Liver (tissue), 3 donors: ENCODE measurements around the gene MYH14.

Source experiments
- HNF4A ChIP-seq, 2 donors: conservative IDR thresholded peaks; 2 replicates each; pipeline ENCODE4 v1.6.1; 2016; ENCODE audit warnings: antibody characterized with exemption in 2 of 2, mild to moderate bottlenecking in 2 of 2
- HNF4G ChIP-seq: IDR thresholded peaks from 2 replicates; pipeline ENCODE4 v1.6.1; 2016; ENCODE audit warnings: antibody characterized with exemption
- MAX ChIP-seq: IDR thresholded peaks from 2 replicates; pipeline ENCODE4 v1.6.1; 2016; ENCODE audit warnings: antibody characterized with exemption
- RAD21 ChIP-seq, 2 donors: IDR thresholded peaks; 2 replicates each; pipeline ENCODE4 v1.6.1; 2016; ENCODE audit warnings: antibody characterized with exemption in 2 of 2, mild to moderate bottlenecking in 2 of 2
- REST ChIP-seq: IDR thresholded peaks from 2 replicates; pipeline ENCODE4 v1.6.1; 2016; ENCODE audit warnings: antibody characterized with exemption, mild to moderate bottlenecking
- RXRA ChIP-seq, 2 donors: IDR thresholded peaks; 2 replicates each; pipeline ENCODE4 v1.6.1; 2017 to 2018; ENCODE audit warnings: antibody characterized with exemption in 2 of 2, mild to moderate bottlenecking in 1 of 2
- SP1 ChIP-seq: IDR thresholded peaks from 2 replicates; pipeline ENCODE4 v1.6.1; 2018; ENCODE audit warnings: antibody characterized with exemption, mild to moderate bottlenecking
- TAF1 ChIP-seq: conservative IDR thresholded peaks from 2 replicates; pipeline ENCODE4 v1.6.1; 2016; ENCODE audit warnings: antibody characterized with exemption, mild to moderate bottlenecking
- YY1 ChIP-seq: IDR thresholded peaks from 2 replicates; pipeline ENCODE4 v1.6.1; 2016; ENCODE audit warnings: antibody characterized with exemption, mild to moderate bottlenecking
- TF ChIP-seq, protein P1 (sequence below): fragments of 150-350 bp; IDR thresholded peaks from 2 replicates; pipeline ENCODE4 v1.5.1; 2017; ENCODE audit warnings: improper control_type of control experiment, low read depth, low read length; ENCODE audit not compliant: missing input control
- donor health status: healthy.
- donor health status: healthy.

DNA sequence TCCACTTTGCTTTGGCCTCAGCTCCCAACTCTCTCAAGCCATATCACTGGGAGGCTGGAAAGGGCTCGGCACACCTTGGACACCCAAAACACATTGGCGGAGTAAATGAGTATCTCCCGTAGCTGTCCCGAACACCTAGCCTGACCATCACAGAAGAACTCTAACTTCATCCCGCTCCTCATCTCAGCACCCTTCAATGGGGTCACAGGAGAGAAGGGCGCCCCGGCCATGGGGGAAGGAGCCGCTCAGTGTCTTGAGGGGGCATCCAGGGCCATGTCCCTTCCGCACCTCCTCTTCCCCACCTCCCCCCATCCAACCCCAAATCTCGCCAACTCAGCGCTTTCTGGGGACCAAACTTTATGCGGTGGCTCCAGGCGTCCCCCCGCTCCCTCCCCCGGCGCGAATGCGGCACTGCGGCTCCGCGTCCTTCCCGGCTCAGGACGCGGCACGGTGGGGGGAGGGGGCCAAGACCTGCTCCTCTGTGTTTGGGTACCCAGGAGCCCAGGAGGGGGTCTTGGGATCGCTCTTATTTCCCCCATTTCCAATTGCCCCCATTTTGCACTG lies 122.8 kb downstream of the MYH14 start:
- TF ChIP-seq HNF4A (conservative IDR thresholded peaks at IDR 0.05) (no peak), YY1 (no peak), TAF1 (no peak), RAD21 (IDR thresholded peaks at IDR 0.05) (no peak), HNF4G (no peak), REST (no peak), MAX (no peak), SP1 (no peak), RXRA (IDR thresholded peaks at IDR 0.05) (no peak)
- TF ChIP-seq, protein P1, sequence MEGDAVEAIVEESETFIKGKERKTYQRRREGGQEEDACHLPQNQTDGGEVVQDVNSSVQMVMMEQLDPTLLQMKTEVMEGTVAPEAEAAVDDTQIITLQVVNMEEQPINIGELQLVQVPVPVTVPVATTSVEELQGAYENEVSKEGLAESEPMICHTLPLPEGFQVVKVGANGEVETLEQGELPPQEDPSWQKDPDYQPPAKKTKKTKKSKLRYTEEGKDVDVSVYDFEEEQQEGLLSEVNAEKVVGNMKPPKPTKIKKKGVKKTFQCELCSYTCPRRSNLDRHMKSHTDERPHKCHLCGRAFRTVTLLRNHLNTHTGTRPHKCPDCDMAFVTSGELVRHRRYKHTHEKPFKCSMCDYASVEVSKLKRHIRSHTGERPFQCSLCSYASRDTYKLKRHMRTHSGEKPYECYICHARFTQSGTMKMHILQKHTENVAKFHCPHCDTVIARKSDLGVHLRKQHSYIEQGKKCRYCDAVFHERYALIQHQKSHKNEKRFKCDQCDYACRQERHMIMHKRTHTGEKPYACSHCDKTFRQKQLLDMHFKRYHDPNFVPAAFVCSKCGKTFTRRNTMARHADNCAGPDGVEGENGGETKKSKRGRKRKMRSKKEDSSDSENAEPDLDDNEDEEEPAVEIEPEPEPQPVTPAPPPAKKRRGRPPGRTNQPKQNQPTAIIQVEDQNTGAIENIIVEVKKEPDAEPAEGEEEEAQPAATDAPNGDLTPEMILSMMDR: no peak
